ENCODE data around the gene COX11. TPM values are rescaled to one million over a fixed set of nuclear protein-coding genes. Genes with fewer than 3 reads are reported as not detected.

Gene COX11
- total and polyA plus RNA-seq, 2 of the 13 experiments (the other 11 are each of a cell fraction or from before 2014, with no cell fraction given), result 103 to 203 TPM

DNA sequence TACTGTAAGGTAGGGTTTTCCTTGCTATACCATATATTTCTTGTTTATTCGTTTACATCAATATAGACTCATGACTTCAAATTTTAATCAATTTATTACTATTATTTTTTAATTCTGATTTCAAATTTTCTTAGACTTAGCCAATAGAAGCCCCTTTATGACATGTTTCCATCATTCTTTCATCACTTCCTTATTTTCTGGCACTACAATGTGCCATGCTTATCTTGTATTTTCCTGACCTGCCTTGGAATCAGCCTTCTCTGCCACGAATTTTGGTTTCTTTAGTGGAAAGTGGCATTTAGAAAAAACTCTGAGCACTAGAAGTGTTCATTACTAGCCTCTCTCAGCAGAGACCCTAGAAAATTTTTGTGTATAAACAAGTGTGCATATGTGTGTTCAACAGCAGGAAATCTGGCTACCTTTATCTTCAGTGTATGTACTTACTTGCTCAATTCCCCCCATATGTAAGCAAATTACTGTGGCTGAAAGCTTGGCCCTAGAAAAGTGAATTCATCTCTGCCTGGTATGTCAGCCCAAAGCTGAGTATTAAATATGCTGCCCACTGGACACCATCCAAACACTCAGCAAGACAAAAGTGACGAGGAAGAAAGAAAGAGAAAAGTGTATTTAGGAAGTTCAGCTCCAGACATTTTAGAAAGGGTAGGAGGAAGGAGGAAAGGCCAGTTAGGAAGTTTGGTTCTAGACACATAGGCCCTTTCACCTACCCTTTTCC lies 4.1 kb upstream of the COX11 start:
- peaks cover 95% of the 10 kb centered on the region for H3K79me2 ChIP-seq (ENCODE audit: insufficient read depth, low read length)
- no peaks in the 10 kb centered on the region; a peak in 1 of 5 replicates for H3K27me3 ChIP-seq (ENCODE audit: control insufficient read depth in 1 of 2, insufficient read depth in 2 of 2, low read length in 2 of 2)
- ATAC-seq (no peak), DNase-seq (ENCODE audit: low spot score) (peak; percentile 61), FAIRE-seq (peak; percentile 54)
- CTCF ChIA-PET (ENCODE audit: low intra/inter-chr PET ratio, low total read pairs), result no interaction called here
- POLR2A ChIA-PET, result interaction anchor here (0.8 to 1.7 kb wide), 3 partner anchors 20 to 474 kb away, joined by 3 to 4 read pairs (median 3); partner anchors contain the start of gene TOM1L1
- BruUV-seq (replicated peaks), result no TSS peak
- H3K9me3 ChIP-seq (ENCODE audit: low read length), result no peaks in the 10 kb centered on the region
- H3K27ac ChIP-seq (ENCODE audit: extremely low read length, insufficient read depth, low read length), result peak overlapping the region; percentile 39
- in situ Hi-C loops (cut with HindIII; ENCODE audit: extremely low pct_ligation_motif_present, low pct_unique_long_range_greater_than_20kb) (no loop called here), intact Hi-C loops (cut with micrococcal nuclease; ENCODE audit: unreplicated experiment) (no loop called here)
- H3K9ac ChIP-seq (ENCODE audit: insufficient read depth, low read depth, low read length), result peak overlapping the region; percentile 8; the same call in 1 of the 2 replicates
- peaks cover 48% of the 10 kb centered on the region for H3K4me1 ChIP-seq (ENCODE audit: insufficient read depth, low read length)
- no peaks in the 10 kb centered on the region for H3K36me3 ChIP-seq (replicated peaks in 1 of 2; ENCODE audit: control insufficient read depth in 1 of 2, insufficient read depth in 2 of 2, low read length in 2 of 2)
- no peak overlapping the region for H3K4me3 ChIP-seq (replicated peaks in 1 of 3; ENCODE audit: insufficient read depth in 1 of 3, low read depth in 2 of 3, low read length in 3 of 3)
- 55% methylated on average over 3 of the region's 3 CpGs for WGBS (ENCODE audit: low lambda C conversion rate)
- peak overlapping the region; percentile 52 for H3K4me2 ChIP-seq (ENCODE audit: low read depth, low read length)
- H4K20me1 ChIP-seq (ENCODE audit: insufficient read depth, low read length), result no peaks in the 10 kb centered on the region
- H2AFZ ChIP-seq (ENCODE audit: low read length), result no peak overlapping the region
- TF ChIP-seq DPF2 (CRISPR knock-in tag; IDR thresholded peaks at IDR 0.05; ENCODE audit: borderline replicate concordance, low read depth), result 0 out of 2 replicates have a peak, but pooled peaks have one; percentile 34
- TF ChIP-seq HDAC2 (CRISPR knock-in tag; IDR thresholded peaks at IDR 0.05), result peak; percentile 46; the same call in 1 of the 2 replicates
- peak; percentile 28; the same call in 1 of the 2 replicates for TF ChIP-seq FOXK1 (CRISPR knock-in tag; IDR thresholded peaks at IDR 0.05; ENCODE audit: borderline replicate concordance, low read depth)
- TF ChIP-seq, protein P1, sequence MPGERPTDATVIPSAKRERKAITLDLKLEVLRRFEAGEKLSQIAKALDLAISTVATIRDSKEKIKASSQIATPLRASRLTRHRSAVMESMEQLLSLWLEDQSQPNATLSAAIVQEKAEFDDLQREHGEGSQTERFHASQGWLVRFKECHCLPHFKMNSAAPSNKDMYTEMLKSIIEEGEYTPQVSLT (CRISPR knock-in tag; IDR thresholded peaks at IDR 0.05; ENCODE audit: borderline replicate concordance, low read depth), result no peak
- TF ChIP-seq CREM (IDR thresholded peaks at IDR 0.05), result 0 out of 2 replicates have a peak, but pooled peaks have one; percentile 17
- no peak for TF ChIP-seq CREM (CRISPR knock-in tag; IDR thresholded peaks at IDR 0.05)
- TF ChIP-seq, protein P2, sequence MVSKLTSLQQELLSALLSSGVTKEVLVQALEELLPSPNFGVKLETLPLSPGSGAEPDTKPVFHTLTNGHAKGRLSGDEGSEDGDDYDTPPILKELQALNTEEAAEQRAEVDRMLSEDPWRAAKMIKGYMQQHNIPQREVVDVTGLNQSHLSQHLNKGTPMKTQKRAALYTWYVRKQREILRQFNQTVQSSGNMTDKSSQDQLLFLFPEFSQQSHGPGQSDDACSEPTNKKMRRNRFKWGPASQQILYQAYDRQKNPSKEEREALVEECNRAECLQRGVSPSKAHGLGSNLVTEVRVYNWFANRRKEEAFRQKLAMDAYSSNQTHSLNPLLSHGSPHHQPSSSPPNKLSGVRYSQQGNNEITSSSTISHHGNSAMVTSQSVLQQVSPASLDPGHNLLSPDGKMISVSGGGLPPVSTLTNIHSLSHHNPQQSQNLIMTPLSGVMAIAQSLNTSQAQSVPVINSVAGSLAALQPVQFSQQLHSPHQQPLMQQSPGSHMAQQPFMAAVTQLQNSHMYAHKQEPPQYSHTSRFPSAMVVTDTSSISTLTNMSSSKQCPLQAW (CRISPR knock-in tag; IDR thresholded peaks at IDR 0.05), result peak; percentile 74
- TF ChIP-seq, protein P3, sequence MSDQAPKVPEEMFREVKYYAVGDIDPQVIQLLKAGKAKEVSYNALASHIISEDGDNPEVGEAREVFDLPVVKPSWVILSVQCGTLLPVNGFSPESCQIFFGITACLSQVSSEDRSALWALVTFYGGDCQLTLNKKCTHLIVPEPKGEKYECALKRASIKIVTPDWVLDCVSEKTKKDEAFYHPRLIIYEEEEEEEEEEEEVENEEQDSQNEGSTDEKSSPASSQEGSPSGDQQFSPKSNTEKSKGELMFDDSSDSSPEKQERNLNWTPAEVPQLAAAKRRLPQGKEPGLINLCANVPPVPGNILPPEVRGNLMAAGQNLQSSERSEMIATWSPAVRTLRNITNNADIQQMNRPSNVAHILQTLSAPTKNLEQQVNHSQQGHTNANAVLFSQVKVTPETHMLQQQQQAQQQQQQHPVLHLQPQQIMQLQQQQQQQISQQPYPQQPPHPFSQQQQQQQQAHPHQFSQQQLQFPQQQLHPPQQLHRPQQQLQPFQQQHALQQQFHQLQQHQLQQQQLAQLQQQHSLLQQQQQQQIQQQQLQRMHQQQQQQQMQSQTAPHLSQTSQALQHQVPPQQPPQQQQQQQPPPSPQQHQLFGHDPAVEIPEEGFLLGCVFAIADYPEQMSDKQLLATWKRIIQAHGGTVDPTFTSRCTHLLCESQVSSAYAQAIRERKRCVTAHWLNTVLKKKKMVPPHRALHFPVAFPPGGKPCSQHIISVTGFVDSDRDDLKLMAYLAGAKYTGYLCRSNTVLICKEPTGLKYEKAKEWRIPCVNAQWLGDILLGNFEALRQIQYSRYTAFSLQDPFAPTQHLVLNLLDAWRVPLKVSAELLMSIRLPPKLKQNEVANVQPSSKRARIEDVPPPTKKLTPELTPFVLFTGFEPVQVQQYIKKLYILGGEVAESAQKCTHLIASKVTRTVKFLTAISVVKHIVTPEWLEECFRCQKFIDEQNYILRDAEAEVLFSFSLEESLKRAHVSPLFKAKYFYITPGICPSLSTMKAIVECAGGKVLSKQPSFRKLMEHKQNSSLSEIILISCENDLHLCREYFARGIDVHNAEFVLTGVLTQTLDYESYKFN (CRISPR knock-in tag; conservative IDR thresholded peaks at IDR 0.05), result peak; percentile 57; the same call in 1 of the 2 replicates
- TF ChIP-seq, protein P4, sequence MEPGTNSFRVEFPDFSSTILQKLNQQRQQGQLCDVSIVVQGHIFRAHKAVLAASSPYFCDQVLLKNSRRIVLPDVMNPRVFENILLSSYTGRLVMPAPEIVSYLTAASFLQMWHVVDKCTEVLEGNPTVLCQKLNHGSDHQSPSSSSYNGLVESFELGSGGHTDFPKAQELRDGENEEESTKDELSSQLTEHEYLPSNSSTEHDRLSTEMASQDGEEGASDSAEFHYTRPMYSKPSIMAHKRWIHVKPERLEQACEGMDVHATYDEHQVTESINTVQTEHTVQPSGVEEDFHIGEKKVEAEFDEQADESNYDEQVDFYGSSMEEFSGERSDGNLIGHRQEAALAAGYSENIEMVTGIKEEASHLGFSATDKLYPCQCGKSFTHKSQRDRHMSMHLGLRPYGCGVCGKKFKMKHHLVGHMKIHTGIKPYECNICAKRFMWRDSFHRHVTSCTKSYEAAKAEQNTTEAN (CRISPR knock-in tag; conservative IDR thresholded peaks at IDR 0.05), result peak; percentile 88
- no peak for TF ChIP-seq MBNL3 (CRISPR knock-in tag; conservative IDR thresholded peaks at IDR 0.05)
- no peak for TF ChIP-seq SOX6 (IDR thresholded peaks at IDR 0.05)
- peak; percentile 39; the same call in 1 of the 2 replicates for TF ChIP-seq SOX6 (CRISPR knock-in tag; IDR thresholded peaks at IDR 0.05)
